Neutrophil (primary cell): ENCODE measurements around the gene TP53BP1.

Experiments used
- H3K27ac ChIP-seq: fragments of 200-600 bp; sonication (generic); 2 replicates; pipeline ENCODE4 v1.5.1; 2016; ENCODE audit warnings: mild to moderate bottlenecking, moderate library complexity
- H3K27me3 ChIP-seq: fragments of 200-600 bp; sonication (generic); 2 replicates; pipeline ENCODE4 v1.6.0; 2016; ENCODE audit warnings: mild to moderate bottlenecking
- H3K36me3 ChIP-seq: fragments of 200-600 bp; sonication (generic); 2 replicates; pipeline ENCODE4 v1.5.1; 2017
- H3K4me1 ChIP-seq, 2 experiments: fragments of 200-600 bp in 1 of 2; sonication (generic) in 1 of 2; 1 replicate in 1 of 2; 2 replicates in 1 of 2; pipeline versions ENCODE4 v1.5.1 to v1.6.1; 2013 to 2016; ENCODE audit warnings: low read depth in 1 of 2, low read length in 1 of 2, mild to moderate bottlenecking in 1 of 2, moderate library complexity in 1 of 2; ENCODE audit not compliant: control insufficient read depth in 1 of 2, insufficient read depth in 1 of 2
- H3K4me3 ChIP-seq, 2 experiments: fragments of 200-600 bp in 1 of 2; sonication (generic) in 1 of 2; 1 replicate in 1 of 2; 2 replicates in 1 of 2; pipeline ENCODE4 v1.5.1; 2013 to 2016; ENCODE audit warnings: low read depth in 1 of 2, low read length in 1 of 2, mild to moderate bottlenecking in 1 of 2, moderate library complexity in 1 of 2
- H3K9me3 ChIP-seq: fragments of 200-600 bp; sonication (generic); 2 replicates; pipeline ENCODE4 v1.5.1; 2016
- TF ChIP-seq, protein P1 (sequence below): fragments of 200-600 bp; sonication (generic); IDR thresholded peaks from 2 replicates; pipeline ENCODE4 v1.5.1; 2016; ENCODE audit warnings: antibody characterized with exemption

TP53BP1 gene

DNA sequence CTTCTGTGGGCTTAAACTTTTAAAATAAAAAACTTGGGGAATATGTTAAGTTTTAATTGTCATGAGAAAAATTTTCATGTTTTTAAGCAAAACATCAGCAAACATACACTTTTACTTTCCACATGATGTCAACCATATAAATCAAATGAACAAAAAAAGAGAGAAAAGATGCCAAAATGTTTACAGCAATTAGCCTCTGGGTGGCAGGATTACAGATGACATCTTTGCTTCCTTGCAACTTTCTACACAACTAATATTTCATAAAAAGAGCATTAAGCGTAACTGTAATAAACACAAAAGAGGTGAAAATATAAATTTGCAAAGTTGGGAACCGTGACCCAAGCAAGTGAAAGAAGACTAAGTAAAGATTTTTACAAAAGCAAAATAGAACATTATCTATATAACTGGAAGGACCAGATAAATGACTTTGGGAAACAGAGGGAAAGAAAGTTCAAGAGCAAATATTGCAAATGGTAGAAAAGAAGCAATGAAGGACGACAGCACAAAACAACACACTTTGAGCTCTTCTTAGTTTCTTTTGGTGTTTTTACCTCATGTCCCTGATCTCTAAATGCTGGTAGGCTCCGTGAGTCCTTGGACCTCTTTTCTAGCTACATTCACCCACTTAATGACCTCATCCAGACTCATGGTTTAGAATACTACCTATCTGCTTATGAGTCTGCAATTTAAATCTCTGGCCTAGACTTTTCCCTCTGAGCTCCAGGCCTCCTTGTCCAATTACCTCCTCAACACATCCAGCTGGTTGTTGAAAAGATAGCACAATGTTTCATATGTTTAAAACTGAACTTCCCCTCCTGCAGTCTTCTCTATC, 9.4 kb downstream of the TP53BP1 start:
- Histone ChIP-seq H3K9me3 (no peaks in the 10 kb centered on the region), H3K4me1 (no peaks in the 10 kb centered on the region), H3K27ac (no peak overlapping the region), H3K36me3 (peaks cover 9% of the 10 kb centered on the region), H3K4me3 (no peak overlapping the region), H3K27me3 (no peaks in the 10 kb centered on the region)
- TF ChIP-seq, protein P1, sequence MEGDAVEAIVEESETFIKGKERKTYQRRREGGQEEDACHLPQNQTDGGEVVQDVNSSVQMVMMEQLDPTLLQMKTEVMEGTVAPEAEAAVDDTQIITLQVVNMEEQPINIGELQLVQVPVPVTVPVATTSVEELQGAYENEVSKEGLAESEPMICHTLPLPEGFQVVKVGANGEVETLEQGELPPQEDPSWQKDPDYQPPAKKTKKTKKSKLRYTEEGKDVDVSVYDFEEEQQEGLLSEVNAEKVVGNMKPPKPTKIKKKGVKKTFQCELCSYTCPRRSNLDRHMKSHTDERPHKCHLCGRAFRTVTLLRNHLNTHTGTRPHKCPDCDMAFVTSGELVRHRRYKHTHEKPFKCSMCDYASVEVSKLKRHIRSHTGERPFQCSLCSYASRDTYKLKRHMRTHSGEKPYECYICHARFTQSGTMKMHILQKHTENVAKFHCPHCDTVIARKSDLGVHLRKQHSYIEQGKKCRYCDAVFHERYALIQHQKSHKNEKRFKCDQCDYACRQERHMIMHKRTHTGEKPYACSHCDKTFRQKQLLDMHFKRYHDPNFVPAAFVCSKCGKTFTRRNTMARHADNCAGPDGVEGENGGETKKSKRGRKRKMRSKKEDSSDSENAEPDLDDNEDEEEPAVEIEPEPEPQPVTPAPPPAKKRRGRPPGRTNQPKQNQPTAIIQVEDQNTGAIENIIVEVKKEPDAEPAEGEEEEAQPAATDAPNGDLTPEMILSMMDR: no peak

DNA sequence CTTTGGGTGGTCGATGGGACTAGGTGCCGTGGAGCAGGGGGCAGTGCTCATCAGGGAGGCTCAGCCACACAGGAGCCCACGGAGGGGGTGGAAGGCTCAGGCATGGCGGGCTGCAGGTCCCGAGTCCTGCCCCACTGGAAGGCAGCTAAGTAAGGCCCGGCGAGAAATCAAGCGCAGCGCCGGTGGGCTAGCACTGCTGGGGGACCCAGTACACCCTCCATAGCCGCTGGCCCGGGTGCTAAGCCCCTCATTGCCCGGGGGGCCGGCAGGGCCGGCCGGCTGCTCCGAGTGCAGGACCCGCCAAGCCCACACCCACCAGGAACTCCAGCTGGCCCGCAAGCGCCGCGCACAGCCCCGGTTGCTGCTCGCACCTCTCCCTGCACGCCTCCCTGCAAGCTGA, 19.1 kb downstream of the TP53BP1 start:
- Histone ChIP-seq H3K36me3 (peaks cover 48% of the 10 kb centered on the region), H3K4me1 (no peaks in the 10 kb centered on the region), H3K27me3 (no peaks in the 10 kb centered on the region), H3K9me3 (no peaks in the 10 kb centered on the region), H3K4me3 (no peak overlapping the region), H3K27ac (no peak overlapping the region)
- TF ChIP-seq, protein P1: no peak

DNA sequence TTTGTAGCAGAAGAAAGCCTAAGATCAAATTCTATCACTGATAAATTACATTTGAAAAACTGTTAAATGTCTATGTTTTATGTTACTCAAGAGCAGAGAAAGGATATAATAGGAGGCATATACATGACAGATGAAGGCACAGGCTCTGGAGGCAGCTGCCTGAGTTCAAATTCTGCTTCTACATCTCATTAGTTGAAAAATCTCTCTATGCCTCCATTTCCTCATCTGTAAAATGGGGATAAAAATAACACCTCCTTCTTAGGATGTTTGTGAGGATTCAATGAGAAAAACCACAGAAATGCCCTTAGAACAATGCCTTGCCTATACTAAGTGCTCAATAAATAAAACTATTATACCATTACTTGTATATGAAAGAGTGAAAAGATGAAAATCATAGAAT, 21.0 kb downstream of the TP53BP1 start:
- Histone ChIP-seq H3K4me1 (no peaks in the 10 kb centered on the region), H3K27me3 (no peaks in the 10 kb centered on the region), H3K9me3 (no peaks in the 10 kb centered on the region), H3K27ac (no peak overlapping the region), H3K4me3 (no peak overlapping the region), H3K36me3 (peaks cover 36% of the 10 kb centered on the region)
- TF ChIP-seq, protein P1: no peak

DNA sequence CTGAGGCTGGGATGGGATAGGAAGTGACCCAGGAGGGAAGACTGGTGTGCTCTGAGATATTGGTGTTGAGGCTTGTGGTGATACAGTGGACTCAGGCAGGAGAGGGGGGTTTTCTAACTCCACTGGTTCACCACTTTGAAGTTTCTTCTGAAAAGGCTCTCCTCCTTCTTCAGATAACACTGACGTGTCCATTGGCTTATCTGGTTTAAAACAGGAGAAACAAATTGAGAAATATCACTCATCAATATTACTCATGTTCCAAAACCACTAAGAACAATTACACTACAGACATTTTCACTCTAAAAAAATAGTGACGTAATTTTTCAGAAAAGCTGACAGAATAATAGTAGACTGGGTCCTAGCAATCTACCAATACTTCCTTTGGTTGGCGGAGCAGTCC, 23.1 kb downstream of the TP53BP1 start:
- no peak overlapping the region for H3K27ac ChIP-seq
- TF ChIP-seq, protein P1: no peak
- H3K27me3 ChIP-seq: no peaks in the 10 kb centered on the region
- H3K36me3 ChIP-seq: peaks cover 18% of the 10 kb centered on the region
- no peaks in the 10 kb centered on the region for H3K9me3 ChIP-seq
- no peak overlapping the region for H3K4me3 ChIP-seq
- no peaks in the 10 kb centered on the region for H3K4me1 ChIP-seq

DNA sequence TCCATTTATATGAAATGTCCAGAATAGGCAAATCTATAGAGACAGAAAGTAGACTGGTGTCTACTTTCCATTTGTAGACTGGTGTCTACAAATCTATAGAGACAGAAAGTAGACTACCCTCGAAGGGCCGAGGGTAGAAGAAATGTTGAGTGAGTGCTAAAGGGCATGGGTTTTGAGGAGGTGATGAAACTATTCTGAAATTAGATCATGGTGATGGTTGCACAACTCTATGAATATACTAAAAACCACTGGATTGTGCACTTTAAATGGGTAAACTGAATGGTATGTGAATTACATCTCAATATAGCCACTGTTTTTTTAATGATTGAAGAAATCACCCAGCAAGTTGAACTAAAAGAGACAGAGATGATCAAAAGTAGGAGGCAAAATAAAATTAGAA, 27.9 kb downstream of the TP53BP1 start:
- Histone ChIP-seq H3K4me3 (no peak overlapping the region), H3K4me1 (no peaks in the 10 kb centered on the region), H3K27me3 (no peaks in the 10 kb centered on the region), H3K36me3 (peaks cover 7% of the 10 kb centered on the region), H3K9me3 (no peaks in the 10 kb centered on the region), H3K27ac (no peak overlapping the region)
- TF ChIP-seq, protein P1: no peak
